ENCODE measurements around the gene ZBTB20.
"Not testable (repeated sequence)": the region's sequence is repeated elsewhere in the genome, so short reads cannot be mapped to it uniquely, and the experiment has no call there.

Gene ZBTB20

GRCh38 chr3:115148142-115148790 is 1.2 kb upstream of the ZBTB20 start:
- in situ Hi-C loops (cut with MboI; ENCODE audit: low pct_unique_long_range_greater_than_20kb, low sequenced_read_pairs) = no loop called here
- no peak for DNase-seq

GRCh38 chr3:115147329-115148141 is 447 bp upstream of the ZBTB20 start:
- in situ Hi-C loops (cut with MboI; ENCODE audit: low pct_unique_long_range_greater_than_20kb, low sequenced_read_pairs) = no loop called here
- peak; percentile 99 for DNase-seq

GRCh38 chr3:115146032-115146417 is 1.1 kb downstream of the ZBTB20 start:
- peak; percentile 69 for DNase-seq
- in situ Hi-C loops (cut with MboI; ENCODE audit: low pct_unique_long_range_greater_than_20kb, low sequenced_read_pairs) = no loop called here

GRCh38 chr3:115141033-115141757 is 5.9 kb downstream of the ZBTB20 start:
- no peak for DNase-seq
- in situ Hi-C loops (cut with MboI; ENCODE audit: low pct_unique_long_range_greater_than_20kb, low sequenced_read_pairs) = no loop called here

- in situ Hi-C loops (cut with MboI; ENCODE audit: low pct_unique_long_range_greater_than_20kb, low sequenced_read_pairs) = no loop called here
- no peak for DNase-seq
Measured at GRCh38 chr3:115139072-115139471, 8.0 kb downstream of the ZBTB20 start.

- in situ Hi-C loops (cut with MboI; ENCODE audit: low pct_unique_long_range_greater_than_20kb, low sequenced_read_pairs) = no loop called here
- DNase-seq = no peak
Measured at GRCh38 chr3:115134648-115135347, 12.3 kb downstream of the ZBTB20 start.

GRCh38 chr3:115127208-115127607 is 19.9 kb downstream of the ZBTB20 start:
- in situ Hi-C loops (cut with MboI; ENCODE audit: low pct_unique_long_range_greater_than_20kb, low sequenced_read_pairs) = no loop called here
- no peak for DNase-seq

GRCh38 chr3:115120597-115120996 is 26.5 kb downstream of the ZBTB20 start:
- in situ Hi-C loops (cut with MboI; ENCODE audit: low pct_unique_long_range_greater_than_20kb, low sequenced_read_pairs) = no loop called here
- no peak for DNase-seq

GRCh38 chr3:115113367-115113766 is 33.7 kb downstream of the ZBTB20 start:
- in situ Hi-C loops (cut with MboI; ENCODE audit: low pct_unique_long_range_greater_than_20kb, low sequenced_read_pairs) = no loop called here
- no peak for DNase-seq

- no peak for DNase-seq
- in situ Hi-C loops (cut with MboI; ENCODE audit: low pct_unique_long_range_greater_than_20kb, low sequenced_read_pairs) = no loop called here
Measured at GRCh38 chr3:115111632-115112031, 35.5 kb downstream of the ZBTB20 start.

GRCh38 chr3:115110830-115111229 is 36.3 kb downstream of the ZBTB20 start:
- in situ Hi-C loops (cut with MboI; ENCODE audit: low pct_unique_long_range_greater_than_20kb, low sequenced_read_pairs) = no loop called here
- no peak for DNase-seq

- in situ Hi-C loops (cut with MboI; ENCODE audit: low pct_unique_long_range_greater_than_20kb, low sequenced_read_pairs); DNase-seq: not testable (repeated sequence)
Measured at GRCh38 chr3:115110066-115110465, 37.0 kb downstream of the ZBTB20 start.

- DNase-seq = no peak
- in situ Hi-C loops (cut with MboI; ENCODE audit: low pct_unique_long_range_greater_than_20kb, low sequenced_read_pairs) = no loop called here
Measured at GRCh38 chr3:115108614-115109013, 38.5 kb downstream of the ZBTB20 start.

- in situ Hi-C loops (cut with MboI; ENCODE audit: low pct_unique_long_range_greater_than_20kb, low sequenced_read_pairs) = no loop called here
- DNase-seq = no peak
Measured at GRCh38 chr3:115102046-115102445, 45.0 kb downstream of the ZBTB20 start.

- in situ Hi-C loops (cut with MboI; ENCODE audit: low pct_unique_long_range_greater_than_20kb, low sequenced_read_pairs) = no loop called here
- no peak for DNase-seq
Measured at GRCh38 chr3:115100806-115101205, 46.3 kb downstream of the ZBTB20 start.

GRCh38 chr3:115099986-115100571 is 47.0 kb downstream of the ZBTB20 start:
- peak; percentile 46 for DNase-seq
- in situ Hi-C loops (cut with MboI; ENCODE audit: low pct_unique_long_range_greater_than_20kb, low sequenced_read_pairs) = no loop called here

GRCh38 chr3:115099134-115099985 is 47.7 kb downstream of the ZBTB20 start:
- DNase-seq = no peak
- in situ Hi-C loops (cut with MboI; ENCODE audit: low pct_unique_long_range_greater_than_20kb, low sequenced_read_pairs) = no loop called here

GRCh38 chr3:115098354-115099073 is 48.6 kb downstream of the ZBTB20 start:
- in situ Hi-C loops (cut with MboI; ENCODE audit: low pct_unique_long_range_greater_than_20kb, low sequenced_read_pairs) = no loop called here
- no peak for DNase-seq
